DOHH2 (cell line): Measurements from ENCODE around the gene CCNL2.
"Not testable (repeated sequence)": the region's sequence is repeated elsewhere in the genome, so short reads cannot be mapped to it uniquely, and the experiment has no call there.

Source experiments
- H3F3A ChIP-seq: fragments of 200-600 bp; sonication (generic), shearing (Covaris generic); 2 replicates; pipeline ENCODE4 v1.6.0; 2016; ENCODE audit warnings: antibody characterized with exemption, mild to moderate bottlenecking; ENCODE audit not compliant: control insufficient read depth, insufficient read depth
- H3K27ac ChIP-seq: fragments of 200-600 bp; sonication (generic); 2 replicates; pipeline ENCODE4 v1.5.1; 2014; ENCODE audit warnings: low read depth, mild to moderate bottlenecking, low read length, moderate library complexity
- H3K27me3 ChIP-seq: fragments of 200-600 bp; sonication (generic); 2 replicates; pipeline ENCODE4 v1.6.1; 2014; ENCODE audit warnings: mild to moderate bottlenecking, low read length, mixed read lengths; ENCODE audit not compliant: control insufficient read depth
- H3K36me3 ChIP-seq: fragments of 200-600 bp; sonication (generic); 2 replicates; pipeline ENCODE4 v1.6.1; 2014; ENCODE audit warnings: mild to moderate bottlenecking, low read length, moderate library complexity, mixed read lengths; ENCODE audit not compliant: control insufficient read depth
- H3K4me1 ChIP-seq: fragments of 200-600 bp; sonication (generic); 2 replicates; pipeline ENCODE4 v1.6.1; 2014; ENCODE audit warnings: mild to moderate bottlenecking, low read length, mixed read lengths; ENCODE audit not compliant: control insufficient read depth
- H3K4me2 ChIP-seq: fragments of 200-600 bp; sonication (generic); 2 replicates; pipeline ENCODE4 v1.6.0; 2014; ENCODE audit warnings: mild to moderate bottlenecking, low read length, moderate library complexity
- H3K4me3 ChIP-seq: fragments of 200-600 bp; sonication (generic); 2 replicates; pipeline ENCODE4 v1.5.1; 2014; ENCODE audit warnings: mild to moderate bottlenecking, low read length, mixed read lengths
- H3K79me2 ChIP-seq: fragments of 200-600 bp; sonication (generic); 2 replicates; pipeline ENCODE4 v1.6.1; 2014; ENCODE audit warnings: mild to moderate bottlenecking, low read length, mixed read lengths; ENCODE audit not compliant: control insufficient read depth
- H3K9me2 ChIP-seq: fragments of 200-600 bp; sonication (generic); replicated peaks from 2 replicates; pipeline ENCODE4 v1.6.1; 2014; ENCODE audit warnings: mild to moderate bottlenecking, low read length, mixed read lengths; ENCODE audit not compliant: control insufficient read depth
- H3K9me3 ChIP-seq: fragments of 200-600 bp; sonication (generic); 2 replicates; pipeline ENCODE4 v1.6.1; 2014; ENCODE audit warnings: antibody characterized with exemption, low read length, mixed read lengths; ENCODE audit not compliant: control insufficient read depth, insufficient read depth
- H4K20me1 ChIP-seq: fragments of 200-600 bp; sonication (generic); 2 replicates; pipeline ENCODE4 v1.6.0; 2014; ENCODE audit warnings: low read depth, mild to moderate bottlenecking, antibody characterized with exemption, low read length, moderate library complexity; ENCODE audit not compliant: control insufficient read depth, insufficient read depth
- CTCF ChIP-seq: fragments of 200-600 bp; sonication (generic); IDR thresholded peaks from one replicate; pipeline ENCODE4 v1.5.1; 2014; ENCODE audit warnings: antibody characterized with exemption, mild to moderate bottlenecking, low read depth, low read length; ENCODE audit not compliant: poor library complexity, severe bottlenecking
- EZH2phosphoT487 ChIP-seq: fragments of 200-600 bp; sonication (generic); IDR thresholded peaks from 2 replicates; pipeline ENCODE4 v1.6.1; 2017; ENCODE audit warnings: borderline replicate concordance, mild to moderate bottlenecking, antibody characterized with exemption, low read length, moderate library complexity, mixed read lengths

The CCNL2 gene

GRCh38 chr1:1399187-1399871, at the start of gene CCNL2:
Gene CCNL2, minus strand, starts transcription at chr1:1399335. Its CDS starts 29 bp downstream, at chr1:1399306.
- peaks cover 36% of the 10 kb centered on the region for H3K4me1 ChIP-seq
- peaks cover 12% of the 10 kb centered on the region for H4K20me1 ChIP-seq
- H3K79me2 ChIP-seq, result peaks cover 84% of the 10 kb centered on the region
- H3K9me3 ChIP-seq, result no peaks in the 10 kb centered on the region
- H3K9me2 ChIP-seq, result no peaks in the 10 kb centered on the region
- peaks cover 17% of the 10 kb centered on the region for H3F3A ChIP-seq
- H3K27me3 ChIP-seq, result no peaks in the 10 kb centered on the region
- H3K4me2 ChIP-seq, result peak within 1 kb of the TSS; percentile 100
- peak; percentile 40 for TF ChIP-seq CTCF
- no peak for TF ChIP-seq EZH2phosphoT487
- peak within 1 kb of the TSS; percentile 60 for H3K27ac ChIP-seq
- H3K36me3 ChIP-seq, result peaks cover 86% of the 10 kb centered on the region
- peak within 1 kb of the TSS; percentile 100 for H3K4me3 ChIP-seq

- H3K27me3 ChIP-seq, H4K20me1 ChIP-seq, H3K27ac ChIP-seq, H3K9me3 ChIP-seq, H3K36me3 ChIP-seq, H3K4me3 ChIP-seq, H3F3A ChIP-seq, H3K79me2 ChIP-seq, H3K4me1 ChIP-seq, H3K9me2 ChIP-seq, H3K4me2 ChIP-seq: not testable (repeated sequence)
These were observed 47.5 kb upstream of the CCNL2 start for GRCh38 chr1:1446631-1447030.

- TF ChIP-seq CTCF (no peak), EZH2phosphoT487 (no peak)
- Histone ChIP-seq H3K4me1 (no peaks in the 10 kb centered on the region), H3K4me3 (no peak overlapping the region)
These were observed 43.1 kb upstream of the CCNL2 start for GRCh38 chr1:1442069-1442770.

More at GRCh38 chr1:1442069-1442770, 43.1 kb upstream of the CCNL2 start:
- Histone ChIP-seq H3F3A (no peaks in the 10 kb centered on the region), H3K9me3 (no peaks in the 10 kb centered on the region), H3K9me2 (no peaks in the 10 kb centered on the region), H4K20me1 (no peaks in the 10 kb centered on the region), H3K27me3 (no peaks in the 10 kb centered on the region), H3K79me2 (no peaks in the 10 kb centered on the region), H3K36me3 (no peaks in the 10 kb centered on the region), H3K27ac (no peak overlapping the region), H3K4me2 (no peak overlapping the region)
